ENCODE measurements around the gene KCNH5.
A peak's percentile ranks its signal among the peaks of the same experiment; 100 is the strongest.

The KCNH5 gene

DNA sequence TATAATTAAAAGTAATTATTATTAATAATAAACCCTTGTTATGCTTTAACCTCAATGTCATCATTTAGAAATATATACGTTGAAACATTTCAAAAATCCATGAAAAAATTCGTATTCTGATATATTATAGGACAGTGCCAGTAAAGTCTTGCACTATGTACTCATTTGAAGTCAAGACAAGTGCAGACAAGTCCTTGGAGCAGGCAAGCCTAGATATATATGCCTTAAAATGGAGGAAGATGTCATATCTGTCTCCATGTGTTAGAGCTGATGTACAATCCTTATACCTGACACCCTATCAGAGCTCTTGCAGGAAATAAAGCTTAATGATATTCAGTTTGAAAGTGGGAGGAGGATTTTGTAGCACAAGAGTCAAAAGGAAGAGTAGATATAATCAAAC lies 310.4 kb downstream of the KCNH5 start:
- no peak for DNase-seq

GRCh38 chr14:62722406-62722805 lies 322.9 kb downstream of the KCNH5 start:
- DNase-seq: peak; percentile 27

DNA sequence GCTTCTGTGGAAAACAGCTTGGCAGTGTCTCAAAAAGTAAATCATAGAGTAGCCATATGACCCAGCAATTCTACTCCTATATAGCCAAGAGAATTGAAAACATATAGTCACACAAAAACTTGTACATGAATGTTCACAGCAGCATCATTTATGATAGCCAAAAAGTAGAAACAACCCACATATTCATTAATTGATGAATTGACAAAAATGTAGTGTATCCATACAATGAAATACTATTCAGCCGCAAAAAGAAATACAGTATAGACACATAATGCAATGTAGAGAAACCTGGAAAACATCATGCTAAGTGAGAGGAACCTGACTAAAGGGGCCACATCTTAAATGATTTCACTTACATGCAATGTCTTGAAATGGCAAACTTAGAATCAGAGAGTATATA lies 326.6 kb downstream of the KCNH5 start:
- DNase-seq: no peak

GRCh38 chr14:62711351-62712023 lies 333.8 kb downstream of the KCNH5 start:
- no peak for DNase-seq

GRCh38 chr14:62710811-62711210 lies 334.4 kb downstream of the KCNH5 start:
- no peak for DNase-seq

GRCh38 chr14:62709773-62710172 lies 335.5 kb downstream of the KCNH5 start:
- no peak for DNase-seq

GRCh38 chr14:62706217-62706616 lies 339.0 kb downstream of the KCNH5 start:
- DNase-seq: no peak

DNA sequence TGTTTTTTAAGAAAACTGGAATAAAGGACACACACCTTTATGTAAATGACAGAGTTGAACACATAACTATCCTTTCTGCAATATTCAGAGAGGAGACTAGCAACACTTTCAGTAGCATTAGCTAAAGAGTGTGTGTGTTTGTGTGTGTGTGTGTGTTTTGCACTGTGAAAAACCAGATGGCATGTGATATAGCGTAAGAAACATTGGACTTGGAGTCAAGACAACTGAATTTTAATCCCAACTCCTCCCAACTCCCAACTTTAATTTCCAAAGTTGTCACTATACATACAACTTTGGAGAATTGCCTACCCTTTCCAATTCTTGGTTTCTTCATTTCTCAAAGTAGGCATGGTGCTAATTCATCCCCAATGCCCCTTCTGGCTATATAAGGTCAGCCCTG lies 347.8 kb downstream of the KCNH5 start:
- no peak for DNase-seq

DNA sequence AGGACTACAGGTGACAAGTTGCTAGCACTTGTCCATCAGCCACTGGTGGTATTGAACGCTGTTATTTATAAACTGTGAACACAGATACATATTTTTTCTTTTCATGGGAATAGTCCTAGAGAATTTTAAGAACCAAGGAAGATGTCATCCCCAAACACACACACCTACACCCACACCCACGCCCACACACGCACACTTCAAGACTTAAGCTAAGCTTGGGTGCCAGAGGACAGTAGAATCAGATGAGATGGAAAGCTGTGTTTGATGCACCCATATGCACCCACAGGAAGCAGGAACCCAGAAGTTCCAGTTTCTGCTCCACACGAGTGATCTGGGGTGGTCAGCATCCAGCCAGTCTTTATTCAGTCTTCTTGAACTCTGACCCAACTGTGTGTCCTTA lies 348.3 kb downstream of the KCNH5 start:
- no peak for DNase-seq

GRCh38 chr14:62696331-62696924 lies 348.8 kb downstream of the KCNH5 start:
- DNase-seq: no peak

DNA sequence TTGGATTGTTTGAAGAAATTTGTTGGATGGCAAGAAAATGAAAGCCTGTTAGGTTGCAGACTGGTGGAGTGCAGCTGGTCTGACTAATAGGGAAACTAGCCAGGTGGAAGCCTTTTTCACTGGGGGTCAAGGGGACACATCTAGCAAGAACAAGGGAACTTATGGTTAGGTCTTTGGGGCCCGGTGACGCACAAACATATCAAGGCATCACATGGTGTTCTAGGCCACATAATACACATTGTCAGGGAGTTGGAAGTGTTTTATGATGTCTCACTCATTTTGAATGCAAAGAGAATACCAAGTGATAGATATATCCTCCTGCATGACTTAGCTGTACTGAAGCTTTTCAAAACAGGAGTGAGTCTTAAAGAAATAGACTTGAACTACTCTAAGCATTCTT lies 351.2 kb downstream of the KCNH5 start:
- DNase-seq: peak; percentile 99

- peak; percentile 32 for DNase-seq
These were observed 352.7 kb downstream of the KCNH5 start for GRCh38 chr14:62692490-62693106.

- peak; percentile 98 for DNase-seq
These were observed 353.4 kb downstream of the KCNH5 start for GRCh38 chr14:62691647-62692489.

DNA sequence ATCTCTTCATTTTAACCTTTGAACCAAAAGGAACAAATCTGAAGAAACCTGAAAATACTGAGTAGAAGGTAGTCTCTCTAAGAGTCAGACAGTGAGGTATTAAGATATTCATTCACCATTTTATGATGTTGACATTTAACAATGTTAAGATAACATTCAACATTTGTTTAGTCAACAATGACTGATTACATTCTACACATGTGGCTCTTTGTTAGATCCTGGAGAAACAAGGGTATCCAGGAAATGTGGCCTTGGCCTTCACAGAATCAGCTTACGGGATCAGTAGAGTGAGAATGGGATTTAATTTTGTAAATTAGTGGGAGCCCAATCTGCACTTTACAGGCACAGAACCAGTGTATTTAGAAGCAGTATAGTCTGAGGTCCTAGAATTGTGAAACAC lies 355.5 kb downstream of the KCNH5 start:
- no peak for DNase-seq

GRCh38 chr14:62687818-62688217 lies 357.4 kb downstream of the KCNH5 start:
- no peak for DNase-seq

DNA sequence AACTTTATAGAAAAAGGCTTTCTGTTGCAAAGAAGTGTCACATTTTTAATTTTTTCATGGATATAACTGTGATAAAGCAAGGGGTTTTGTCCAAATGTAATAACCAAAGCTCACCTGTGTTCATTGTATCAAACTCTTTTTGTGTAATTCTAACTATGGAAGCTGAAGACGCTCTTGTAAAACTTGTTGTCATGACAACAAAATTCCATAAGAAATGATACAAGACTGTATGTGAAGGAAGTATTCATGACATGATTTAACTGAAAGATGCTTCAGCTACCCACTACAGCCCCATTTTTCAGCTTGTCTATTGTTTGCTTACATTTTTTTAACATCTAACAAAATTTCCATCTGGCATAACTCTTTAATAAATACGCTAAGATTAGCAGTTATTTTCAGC lies 360.9 kb downstream of the KCNH5 start:
- no peak for DNase-seq

- DNase-seq: no peak
These were observed 363.1 kb downstream of the KCNH5 start for GRCh38 chr14:62682208-62682607.

DNA sequence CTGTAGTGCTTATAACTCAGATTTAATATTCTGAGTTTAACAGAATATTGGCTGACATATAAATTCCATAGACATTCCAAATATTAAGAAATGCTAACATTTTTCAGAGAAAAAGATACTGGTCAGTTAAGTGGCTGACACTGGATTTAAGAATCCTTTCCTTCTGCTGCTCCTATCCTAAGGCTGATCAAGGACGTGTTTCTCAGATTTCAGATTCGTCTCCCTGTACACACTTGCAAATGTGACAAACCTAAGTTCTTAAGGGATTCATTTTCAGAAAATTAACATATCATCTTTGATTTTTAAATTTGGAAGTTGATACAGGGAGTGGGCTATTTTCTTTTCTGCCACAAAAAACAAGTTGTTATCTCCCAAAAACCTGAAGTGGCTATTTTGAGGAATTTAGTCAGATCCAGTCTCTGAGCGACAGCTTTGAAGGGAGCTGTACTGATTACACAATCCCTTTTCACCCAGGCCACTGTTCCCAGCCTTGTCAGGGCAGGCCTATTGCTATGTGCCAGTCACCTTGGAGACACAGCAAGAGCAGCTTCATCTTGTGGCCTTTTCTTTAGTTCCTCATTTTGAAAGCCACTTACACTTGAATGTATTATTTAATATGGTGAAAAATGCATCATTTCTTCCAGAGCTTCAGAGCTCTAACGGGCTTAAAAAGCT lies 370.6 kb downstream of the KCNH5 start:
- no peak for DNase-seq

DNA sequence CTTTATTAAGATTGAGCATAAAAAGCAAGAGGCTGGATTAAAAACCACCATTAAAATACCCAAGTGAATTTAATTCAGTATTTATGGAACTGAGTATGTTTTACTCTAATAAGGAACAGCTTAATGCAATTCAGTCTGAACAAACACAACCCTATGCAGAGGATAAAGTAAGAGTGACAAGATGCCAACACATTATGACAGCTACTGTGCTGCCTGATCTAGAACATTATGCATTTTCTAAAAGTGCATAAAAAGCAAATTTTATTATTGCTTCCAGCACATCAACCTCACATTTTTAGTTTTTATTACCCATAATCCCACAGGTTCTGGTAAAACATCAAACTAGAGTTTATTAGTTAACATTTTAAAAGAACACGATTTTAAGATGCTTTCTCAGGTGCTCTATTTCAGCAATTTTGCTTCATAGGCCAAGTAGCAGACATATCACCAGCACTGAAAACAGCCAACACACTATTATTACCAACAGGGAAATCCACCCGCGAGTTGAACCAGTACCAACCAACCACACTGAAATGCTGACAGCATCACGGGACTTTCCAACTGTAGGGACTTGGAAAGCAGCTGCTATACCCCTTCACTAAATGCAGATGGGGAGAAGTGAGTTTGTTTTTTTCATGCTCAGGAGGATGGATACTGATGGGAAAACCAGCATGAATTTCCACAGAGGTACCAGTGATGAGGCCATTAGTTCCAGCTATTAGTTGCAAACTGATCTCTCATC lies 372.1 kb downstream of the KCNH5 start:
- DNase-seq: no peak

DNA sequence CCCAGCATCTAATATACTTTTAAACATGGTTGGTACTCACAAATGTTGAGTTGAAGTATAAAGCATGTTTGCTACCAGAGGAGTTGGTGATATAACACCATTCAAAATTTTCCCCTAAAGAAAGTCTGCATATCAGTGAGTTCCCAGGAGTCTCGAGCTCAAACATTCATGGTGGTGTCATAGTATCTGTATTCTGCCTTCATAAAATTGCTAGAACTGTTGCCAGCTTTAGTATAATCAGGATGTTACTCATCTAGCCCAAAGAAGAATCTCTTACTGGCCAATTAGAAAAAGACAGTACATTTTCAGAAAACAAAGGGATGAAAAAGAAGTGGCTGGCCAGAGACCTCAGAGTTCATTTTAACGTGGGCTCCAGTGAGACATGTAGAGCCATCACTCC lies 374.7 kb downstream of the KCNH5 start:
- DNase-seq: peak; percentile 70

DNA sequence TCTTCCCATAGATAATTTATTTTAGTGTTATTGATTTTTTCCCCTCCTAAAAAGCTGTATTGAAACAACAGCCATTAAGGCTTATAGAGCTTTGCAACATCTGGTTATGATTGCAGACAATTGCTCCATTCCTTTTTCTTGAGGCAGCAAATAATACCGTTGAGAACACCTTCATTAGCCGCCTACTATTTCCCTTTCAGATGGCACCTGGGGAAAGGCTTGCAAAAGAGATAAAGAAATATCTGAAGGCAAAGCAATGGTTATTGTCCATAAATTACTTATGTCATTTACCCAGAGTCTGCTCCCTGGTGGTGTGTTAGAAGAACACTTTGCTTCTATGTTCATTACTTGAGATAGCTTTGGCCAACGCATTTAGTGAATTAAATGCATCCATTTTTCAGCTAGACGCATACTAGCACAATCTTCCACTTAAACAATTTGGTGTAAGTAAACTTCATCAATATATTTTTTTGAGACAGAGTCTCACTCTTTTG lies 377.8 kb downstream of the KCNH5 start:
- peak; percentile 16 for DNase-seq

GRCh38 chr14:62665286-62665685 lies 380.0 kb downstream of the KCNH5 start:
- no peak for DNase-seq
